Measurements from ENCODE around the gene STEAP1. TPM values are rescaled to one million over a fixed set of nuclear protein-coding genes. Genes with fewer than 3 reads are reported as not detected.

Gene STEAP1
- total RNA-seq, 1 experiment from 2014 or later, result 41.8 TPM

GRCh38 chr7:90194911-90195809, 40.9 kb downstream of the STEAP1 start:
- Mint-ChIP-seq H3K4me3 (ENCODE audit: low read depth, unreplicated experiment) (no peak overlapping the region), H3K27me3 (ENCODE audit: unreplicated experiment) (no peaks in the 10 kb centered on the region), H3K4me1 (ENCODE audit: low read depth, unreplicated experiment) (no peaks in the 10 kb centered on the region), H3K9me3 (ENCODE audit: low read depth, unreplicated experiment) (peaks cover 2% of the 10 kb centered on the region), H3K36me3 (ENCODE audit: insufficient read depth, unreplicated experiment) (no peaks in the 10 kb centered on the region), H3K27ac (ENCODE audit: unreplicated experiment) (no peak overlapping the region)
- BruUV-seq (replicated peaks), result no TSS peak
- intact Hi-C loops (cut with micrococcal nuclease; ENCODE audit: unreplicated experiment), result no loop called here
- TF ChIP-seq, protein P1, sequence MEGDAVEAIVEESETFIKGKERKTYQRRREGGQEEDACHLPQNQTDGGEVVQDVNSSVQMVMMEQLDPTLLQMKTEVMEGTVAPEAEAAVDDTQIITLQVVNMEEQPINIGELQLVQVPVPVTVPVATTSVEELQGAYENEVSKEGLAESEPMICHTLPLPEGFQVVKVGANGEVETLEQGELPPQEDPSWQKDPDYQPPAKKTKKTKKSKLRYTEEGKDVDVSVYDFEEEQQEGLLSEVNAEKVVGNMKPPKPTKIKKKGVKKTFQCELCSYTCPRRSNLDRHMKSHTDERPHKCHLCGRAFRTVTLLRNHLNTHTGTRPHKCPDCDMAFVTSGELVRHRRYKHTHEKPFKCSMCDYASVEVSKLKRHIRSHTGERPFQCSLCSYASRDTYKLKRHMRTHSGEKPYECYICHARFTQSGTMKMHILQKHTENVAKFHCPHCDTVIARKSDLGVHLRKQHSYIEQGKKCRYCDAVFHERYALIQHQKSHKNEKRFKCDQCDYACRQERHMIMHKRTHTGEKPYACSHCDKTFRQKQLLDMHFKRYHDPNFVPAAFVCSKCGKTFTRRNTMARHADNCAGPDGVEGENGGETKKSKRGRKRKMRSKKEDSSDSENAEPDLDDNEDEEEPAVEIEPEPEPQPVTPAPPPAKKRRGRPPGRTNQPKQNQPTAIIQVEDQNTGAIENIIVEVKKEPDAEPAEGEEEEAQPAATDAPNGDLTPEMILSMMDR (IDR thresholded peaks at IDR 0.05; ENCODE audit: unreplicated experiment), result no peak
- DNase-seq, result no peak
- CTCF ChIA-PET, result no interaction called here

GRCh38 chr7:90201500-90202195, 47.4 kb downstream of the STEAP1 start:
- no peaks in the 10 kb centered on the region for H3K9me3 Mint-ChIP-seq (ENCODE audit: low read depth, unreplicated experiment)
- H3K27ac Mint-ChIP-seq (ENCODE audit: unreplicated experiment), result no peak overlapping the region
- DNase-seq, result no peak
- TF ChIP-seq, protein P1 (IDR thresholded peaks at IDR 0.05; ENCODE audit: unreplicated experiment), result no peak
- H3K27me3 Mint-ChIP-seq (ENCODE audit: unreplicated experiment), result no peaks in the 10 kb centered on the region
- CTCF ChIA-PET, result no interaction called here
- H3K4me3 Mint-ChIP-seq (ENCODE audit: low read depth, unreplicated experiment), result no peak overlapping the region
- intact Hi-C loops (cut with micrococcal nuclease; ENCODE audit: unreplicated experiment), result no loop called here
- H3K36me3 Mint-ChIP-seq (ENCODE audit: insufficient read depth, unreplicated experiment), result no peaks in the 10 kb centered on the region
- BruUV-seq (replicated peaks), result no TSS peak
- H3K4me1 Mint-ChIP-seq (ENCODE audit: low read depth, unreplicated experiment), result no peaks in the 10 kb centered on the region

DNA sequence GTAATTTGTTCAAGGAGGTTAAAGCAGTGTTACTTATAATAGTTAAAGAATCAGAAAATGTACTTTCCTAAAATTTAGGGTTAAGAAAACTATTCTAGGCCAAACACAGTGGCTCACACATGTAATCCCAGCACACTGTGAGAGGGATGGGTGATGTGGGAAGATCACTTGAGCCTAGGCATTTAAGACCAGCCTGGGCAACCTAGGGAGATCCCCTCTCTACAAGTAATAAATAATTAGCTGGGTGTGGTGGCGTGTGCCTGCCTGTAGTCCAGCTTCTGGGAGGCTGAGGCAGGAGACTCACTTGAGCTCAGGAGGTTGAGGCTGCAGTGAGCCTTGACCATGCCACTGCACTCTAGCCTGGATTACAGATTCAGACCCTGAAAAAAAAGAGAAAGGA, 53.7 kb downstream of the STEAP1 start:
- BruUV-seq (replicated peaks), result no TSS peak
- no peaks in the 10 kb centered on the region for H3K27me3 Mint-ChIP-seq (ENCODE audit: unreplicated experiment)
- no peaks in the 10 kb centered on the region for H3K4me1 Mint-ChIP-seq (ENCODE audit: low read depth, unreplicated experiment)
- intact Hi-C loops (cut with micrococcal nuclease; ENCODE audit: unreplicated experiment), result no loop called here
- H3K36me3 Mint-ChIP-seq (ENCODE audit: insufficient read depth, unreplicated experiment), result no peaks in the 10 kb centered on the region
- CTCF ChIA-PET, result no interaction called here
- no peaks in the 10 kb centered on the region for H3K9me3 Mint-ChIP-seq (ENCODE audit: low read depth, unreplicated experiment)
- TF ChIP-seq, protein P1 (IDR thresholded peaks at IDR 0.05; ENCODE audit: unreplicated experiment), result no peak
- H3K4me3 Mint-ChIP-seq (ENCODE audit: low read depth, unreplicated experiment), result no peak overlapping the region
- no peak overlapping the region for H3K27ac Mint-ChIP-seq (ENCODE audit: unreplicated experiment)
- DNase-seq, result no peak

DNA sequence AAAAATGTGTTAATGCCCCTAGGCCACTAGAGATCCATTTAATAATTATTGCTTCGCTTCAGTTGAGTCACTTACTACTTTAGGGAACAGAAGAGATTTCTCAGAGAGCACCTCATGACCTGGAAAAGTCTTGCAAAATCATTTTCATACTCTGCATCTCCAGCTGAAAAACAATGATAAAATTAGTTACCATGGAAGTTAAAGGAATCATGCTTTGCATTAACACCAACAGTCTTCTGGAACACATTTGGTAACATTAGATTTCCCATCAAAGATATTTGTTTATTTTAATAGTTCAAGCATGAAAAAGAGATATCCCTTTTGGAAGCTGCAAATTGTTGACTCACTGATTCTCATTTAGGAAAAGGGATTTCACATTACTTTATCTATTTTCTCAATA, 55.5 kb downstream of the STEAP1 start:
- TF ChIP-seq, protein P1 (IDR thresholded peaks at IDR 0.05; ENCODE audit: unreplicated experiment), result no peak
- BruUV-seq (replicated peaks), result no TSS peak
- Mint-ChIP-seq H3K36me3 (ENCODE audit: insufficient read depth, unreplicated experiment) (no peaks in the 10 kb centered on the region), H3K27me3 (ENCODE audit: unreplicated experiment) (no peaks in the 10 kb centered on the region), H3K27ac (ENCODE audit: unreplicated experiment) (no peak overlapping the region), H3K4me3 (ENCODE audit: low read depth, unreplicated experiment) (no peak overlapping the region), H3K4me1 (ENCODE audit: low read depth, unreplicated experiment) (no peaks in the 10 kb centered on the region), H3K9me3 (ENCODE audit: low read depth, unreplicated experiment) (no peaks in the 10 kb centered on the region)
- intact Hi-C loops (cut with micrococcal nuclease; ENCODE audit: unreplicated experiment), result loop anchor here (5.0 kb wide), 1 partner anchor 37 kb away; no protein-coding TSS in a partner anchor
- CTCF ChIA-PET, result no interaction called here
- DNase-seq, result no peak
